ENCODE results near the gene KRT37.

Gene KRT37

DNA sequence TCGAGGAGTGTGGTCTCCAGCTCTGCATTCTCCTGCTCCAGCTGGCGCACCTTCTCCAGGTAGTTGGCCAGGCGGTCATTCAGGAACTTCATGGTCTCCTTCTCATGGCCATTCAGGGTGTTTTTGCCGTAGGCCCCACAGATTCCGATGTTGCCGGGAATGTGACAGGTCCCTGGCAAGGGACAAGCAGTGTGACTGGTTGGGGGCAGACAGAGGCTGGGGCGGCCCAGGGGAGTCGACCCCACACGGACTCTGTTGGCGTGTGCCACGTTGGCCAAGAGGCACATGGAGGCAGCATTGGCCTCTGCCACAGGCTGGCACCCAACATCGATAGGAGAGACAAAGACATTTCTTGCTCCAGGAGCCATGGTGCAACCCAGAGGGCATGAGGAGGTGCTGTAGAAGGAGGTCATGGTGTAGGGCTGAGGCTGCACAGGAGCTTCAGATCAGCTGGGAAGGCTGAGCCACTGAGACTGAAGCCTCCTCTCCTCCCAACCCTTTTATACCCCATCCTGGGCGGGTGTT lies at the start of gene KRT37:
KRT37 (minus strand) TSS at position 475 of the 525 bp plus-strand sequence; CDS start at position 413, 62 bp downstream.
- DNase-seq (ENCODE audit: extremely low read depth in 1 of 2, low read depth in 1 of 2): no peak

DNA sequence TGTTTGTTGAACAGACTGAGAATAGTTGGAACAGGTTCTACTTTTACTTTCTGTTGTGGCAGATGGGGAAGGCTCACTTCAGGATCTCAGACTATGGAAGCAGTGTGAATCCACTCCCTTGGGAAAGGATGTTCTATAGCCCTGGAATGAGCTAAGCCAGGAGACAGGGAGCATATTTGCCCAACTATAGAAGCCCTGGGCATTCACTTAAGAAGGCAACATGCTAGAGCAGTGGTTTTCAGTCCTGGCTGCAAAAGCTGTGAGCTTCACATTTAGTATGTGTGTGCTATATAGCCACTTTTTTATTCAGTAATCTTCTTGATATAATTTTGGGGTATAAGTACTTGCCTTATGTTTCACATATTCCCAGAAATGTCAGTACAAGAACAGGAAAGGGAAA lies 44.0 kb upstream of the KRT37 start:
- no peak for DNase-seq (ENCODE audit: extremely low read depth in 1 of 2, low read depth in 1 of 2)

DNA sequence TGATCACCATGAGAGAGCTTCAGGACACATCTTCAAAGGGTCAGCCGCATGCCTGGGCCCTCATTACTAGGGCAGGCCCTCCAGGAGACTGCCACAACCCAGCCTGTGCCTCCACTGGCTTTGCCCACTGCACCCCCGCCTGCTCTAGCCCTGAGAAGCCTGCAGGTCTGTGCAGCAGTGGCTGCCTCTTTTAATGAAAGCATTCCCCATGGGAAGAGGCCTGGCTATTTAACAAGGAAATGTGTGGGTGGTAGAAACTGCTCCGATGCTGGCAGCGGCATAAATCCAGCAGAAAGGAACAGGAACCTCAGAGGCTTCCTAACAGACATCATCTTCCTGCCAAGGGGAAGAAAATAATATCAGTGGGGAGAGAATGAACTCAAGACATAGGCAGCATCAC lies 43.2 kb upstream of the KRT37 start:
- no peak for DNase-seq (ENCODE audit: extremely low read depth in 1 of 2, low read depth in 1 of 2)

DNA sequence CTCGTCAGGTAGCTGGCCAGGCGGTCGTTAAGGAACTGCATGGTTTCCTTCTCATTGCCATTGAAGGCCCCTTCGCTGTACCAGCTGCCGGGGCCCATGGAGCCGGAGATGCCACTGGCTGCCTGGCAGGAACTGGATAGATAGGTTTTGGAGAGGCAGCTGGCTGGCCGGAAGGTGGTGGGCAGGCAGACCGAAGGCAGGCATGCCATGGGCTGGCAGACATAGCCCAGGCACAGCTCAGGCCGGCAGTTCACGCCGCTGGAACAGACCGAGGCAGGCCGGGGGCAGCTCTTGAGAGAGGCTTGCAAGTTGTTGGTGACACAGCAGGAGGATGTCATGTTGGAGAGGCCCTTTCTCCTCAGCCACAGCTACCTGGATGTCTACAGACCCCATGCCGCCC lies 42.6 kb upstream of the KRT37 start, which contains the start of gene KRT32:
KRT32 (minus strand) TSS at position 399 of the 400 bp plus-strand sequence; CDS start at position 338, 61 bp downstream.
- no peak for DNase-seq (ENCODE audit: extremely low read depth in 1 of 2, low read depth in 1 of 2)

DNA sequence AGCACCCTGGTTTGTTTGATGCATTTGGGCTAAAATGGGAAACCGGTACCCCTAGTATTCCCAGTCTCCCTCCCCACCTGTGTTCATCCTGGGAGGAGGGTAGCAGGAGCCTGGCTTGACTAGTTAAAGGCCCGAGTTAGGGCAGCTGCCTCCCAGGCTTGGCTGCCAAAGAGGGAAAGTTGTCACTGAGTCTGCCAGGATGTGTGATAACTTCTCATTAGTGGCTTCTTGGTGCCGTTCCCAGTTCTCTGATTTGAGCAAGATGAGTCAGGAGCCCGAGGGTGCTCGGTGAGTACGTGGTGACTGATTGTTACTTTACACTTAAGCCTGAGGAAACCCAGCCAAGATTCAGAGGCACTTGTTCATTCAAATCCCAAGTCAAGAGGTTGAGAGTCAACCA lies 40.3 kb upstream of the KRT37 start:
- DNase-seq (ENCODE audit: extremely low read depth in 1 of 2, low read depth in 1 of 2): no peak

DNA sequence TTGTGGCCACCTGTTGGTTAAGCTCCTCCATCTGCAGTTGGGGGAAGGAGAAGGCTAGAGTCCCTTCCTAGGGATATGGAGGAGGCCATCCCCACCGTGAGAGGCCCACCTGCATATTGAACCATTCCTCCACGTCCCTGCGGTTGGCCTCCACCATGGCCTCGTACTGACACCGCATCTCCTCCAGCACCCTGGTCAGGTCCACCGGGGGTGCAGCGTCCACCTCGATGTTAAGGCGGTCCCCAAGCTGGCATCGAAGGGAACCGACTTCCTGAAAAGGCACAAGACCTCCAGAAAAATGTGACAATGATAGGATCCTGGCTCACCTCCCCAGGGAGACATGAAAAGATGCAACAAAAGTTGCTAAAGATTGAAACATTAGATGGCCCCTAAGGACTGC lies 39.8 kb upstream of the KRT37 start:
- no peak for DNase-seq (ENCODE audit: extremely low read depth in 1 of 2, low read depth in 1 of 2)

DNA sequence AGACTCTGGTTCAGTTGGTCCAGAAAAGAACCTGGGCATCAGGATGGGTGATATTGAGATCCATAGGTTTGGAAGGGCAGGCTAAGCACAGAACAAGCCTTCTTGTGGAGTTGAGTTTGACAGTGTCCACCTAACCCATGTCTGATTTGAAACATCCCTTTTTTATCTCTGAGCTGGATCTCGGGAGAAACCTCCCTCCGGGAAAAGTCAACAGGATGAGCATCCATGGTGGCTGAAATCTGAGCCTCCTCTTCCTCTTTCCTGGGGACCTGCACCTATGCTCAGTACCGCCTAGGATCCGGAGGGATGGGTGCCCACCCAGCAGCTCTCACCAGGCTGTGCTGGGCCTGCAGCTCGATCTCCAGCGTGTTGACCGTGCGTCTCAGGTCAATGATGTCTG lies 39.4 kb upstream of the KRT37 start:
- no peak for DNase-seq (ENCODE audit: extremely low read depth in 1 of 2, low read depth in 1 of 2)

DNA sequence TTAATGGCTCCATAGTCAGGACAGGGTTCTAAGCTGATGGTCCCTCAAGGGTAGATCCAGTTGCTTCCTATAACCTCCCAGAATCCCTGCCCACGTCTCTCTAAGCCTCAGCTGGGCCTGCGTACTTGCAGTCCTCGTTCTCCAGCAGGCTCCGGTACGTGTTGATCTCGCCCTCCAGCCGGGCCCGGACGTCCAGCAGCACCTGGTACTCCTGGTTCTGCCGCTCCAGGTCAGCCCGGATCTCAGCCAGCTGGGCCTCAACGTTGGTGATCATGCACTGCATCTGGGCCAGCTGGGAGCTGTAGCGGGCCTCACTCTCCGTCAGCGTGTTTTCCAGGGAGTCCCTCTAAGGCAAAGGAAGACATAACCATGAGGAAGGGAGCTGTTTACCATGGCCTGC lies 38.3 kb upstream of the KRT37 start:
- DNase-seq (ENCODE audit: extremely low read depth in 1 of 2, low read depth in 1 of 2): no peak

DNA sequence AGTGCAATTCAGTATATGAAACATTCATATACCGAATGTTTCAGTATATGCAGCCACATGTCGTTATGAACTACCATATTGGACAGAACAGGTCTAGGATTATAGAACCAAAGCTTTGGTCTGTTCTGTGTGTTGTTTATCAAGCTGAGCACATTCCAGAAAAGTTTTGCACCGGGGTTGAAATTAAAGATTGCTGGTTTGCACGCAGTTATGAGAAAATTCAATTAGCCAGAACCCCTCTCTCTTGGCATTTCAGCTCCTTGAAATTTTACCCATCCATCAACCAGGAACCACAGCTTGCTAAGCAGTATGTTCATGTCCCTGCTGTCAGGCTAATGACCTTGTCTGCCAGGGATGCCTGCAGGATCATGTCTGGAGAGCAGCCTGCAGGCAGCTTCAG lies 33.3 kb upstream of the KRT37 start:
- DNase-seq (ENCODE audit: extremely low read depth in 1 of 2, low read depth in 1 of 2): no peak

DNA sequence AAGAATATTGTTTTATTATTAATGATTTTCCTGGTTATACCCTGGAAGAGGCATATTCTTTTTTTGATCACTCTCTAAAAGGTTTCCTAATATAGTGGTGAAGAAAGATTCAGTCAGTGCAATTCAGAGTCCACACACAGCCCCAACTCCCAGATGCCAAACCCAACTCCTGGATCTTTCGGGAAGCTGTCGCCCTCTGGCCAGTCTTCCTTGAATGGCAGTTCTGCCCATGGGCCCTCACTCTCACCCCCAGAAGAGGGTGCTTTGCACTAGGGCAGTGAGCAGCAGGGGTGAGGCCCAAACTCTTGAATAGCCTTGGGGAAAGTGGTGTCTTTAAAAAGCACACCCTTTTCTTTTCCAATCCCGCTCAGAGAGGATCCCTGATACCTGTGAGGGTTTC lies 31.8 kb upstream of the KRT37 start:
- DNase-seq (ENCODE audit: extremely low read depth in 1 of 2, low read depth in 1 of 2): no peak

DNA sequence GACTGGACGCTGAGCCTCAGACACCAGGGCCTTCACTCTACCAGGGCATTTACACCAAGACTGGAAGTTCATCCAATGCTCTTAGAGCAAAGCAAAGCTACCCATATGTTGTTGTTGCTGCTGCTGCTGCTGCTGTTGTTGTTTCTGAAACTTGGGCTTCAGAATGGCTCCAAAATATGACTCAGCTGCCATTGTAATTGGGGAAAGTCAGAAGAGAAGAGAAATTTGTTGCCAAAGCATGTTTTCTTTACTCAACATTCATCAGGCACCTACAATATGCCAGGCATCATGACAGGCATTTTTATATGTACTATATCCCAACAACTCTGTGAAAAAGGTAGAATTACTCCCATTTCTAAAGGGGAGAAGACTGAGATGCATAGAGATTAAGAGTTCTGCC lies 30.9 kb upstream of the KRT37 start:
- DNase-seq (ENCODE audit: extremely low read depth in 1 of 2, low read depth in 1 of 2): no peak

DNA sequence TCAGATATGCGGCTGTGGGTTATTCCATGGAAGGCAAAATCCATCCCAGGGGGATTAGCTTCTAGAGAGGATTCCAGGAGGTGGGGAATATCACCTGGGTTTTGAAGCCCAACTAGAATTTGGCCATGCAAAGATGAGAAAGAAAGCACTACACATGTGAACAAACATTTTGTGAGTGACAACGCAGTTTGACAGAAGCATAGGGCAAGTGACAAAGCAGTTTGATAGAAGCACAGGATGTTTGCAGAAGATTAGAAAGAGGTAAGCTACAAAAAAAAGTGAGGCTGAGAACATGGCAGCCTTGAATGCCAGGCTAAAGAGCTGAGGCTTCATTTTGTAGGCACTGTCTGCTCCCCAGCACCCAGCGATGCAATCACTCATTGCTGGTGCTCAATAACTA lies 28.7 kb upstream of the KRT37 start:
- DNase-seq (ENCODE audit: extremely low read depth in 1 of 2, low read depth in 1 of 2): no peak

DNA sequence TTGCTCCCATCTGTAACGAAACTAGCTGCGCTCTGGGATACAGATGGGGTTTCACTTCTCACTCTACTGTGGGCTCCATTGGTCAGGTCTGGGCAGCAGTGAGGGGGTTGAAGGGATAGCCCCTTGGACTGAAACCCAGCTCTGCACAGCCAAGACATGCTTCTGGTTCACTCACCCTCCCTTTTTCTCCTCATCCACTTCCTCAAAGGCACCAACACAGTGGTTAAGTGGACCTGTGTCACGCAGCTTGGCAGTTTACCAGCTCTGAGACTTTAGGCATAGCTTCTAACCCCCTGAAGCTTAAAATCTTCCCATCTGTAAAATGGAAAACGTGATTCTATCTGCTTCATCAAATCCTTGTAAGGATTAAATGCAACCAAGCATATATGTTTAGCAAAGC lies 27.9 kb upstream of the KRT37 start:
- no peak for DNase-seq (ENCODE audit: extremely low read depth in 1 of 2, low read depth in 1 of 2)

DNA sequence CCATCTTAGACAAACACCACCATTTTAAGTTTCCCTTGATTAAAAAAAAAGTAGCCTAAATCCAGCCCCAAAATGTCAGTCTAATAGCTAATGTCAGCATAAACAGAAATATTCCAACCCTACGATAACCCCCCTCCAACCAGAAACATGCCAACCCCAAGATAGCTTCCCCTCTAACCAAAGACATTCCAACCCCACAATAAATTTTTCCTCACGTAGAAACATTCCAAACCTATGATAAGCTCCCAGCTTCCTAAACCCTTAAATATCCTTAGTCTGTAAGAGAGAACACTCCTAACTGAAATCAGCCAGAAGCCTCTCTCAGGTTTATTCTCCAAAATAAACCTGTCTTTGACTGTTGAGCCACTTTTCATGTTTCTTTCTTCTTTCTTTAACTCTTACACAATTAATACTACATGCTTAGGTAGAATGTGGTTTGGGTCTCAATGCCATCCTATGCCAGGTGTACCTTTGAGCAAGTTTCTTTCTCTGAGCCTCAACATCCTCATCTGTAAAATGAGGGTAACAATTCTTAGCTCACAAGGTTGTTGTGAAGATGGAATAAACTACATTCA lies 26.9 kb upstream of the KRT37 start:
- no peak for DNase-seq (ENCODE audit: extremely low read depth in 1 of 2, low read depth in 1 of 2)

DNA sequence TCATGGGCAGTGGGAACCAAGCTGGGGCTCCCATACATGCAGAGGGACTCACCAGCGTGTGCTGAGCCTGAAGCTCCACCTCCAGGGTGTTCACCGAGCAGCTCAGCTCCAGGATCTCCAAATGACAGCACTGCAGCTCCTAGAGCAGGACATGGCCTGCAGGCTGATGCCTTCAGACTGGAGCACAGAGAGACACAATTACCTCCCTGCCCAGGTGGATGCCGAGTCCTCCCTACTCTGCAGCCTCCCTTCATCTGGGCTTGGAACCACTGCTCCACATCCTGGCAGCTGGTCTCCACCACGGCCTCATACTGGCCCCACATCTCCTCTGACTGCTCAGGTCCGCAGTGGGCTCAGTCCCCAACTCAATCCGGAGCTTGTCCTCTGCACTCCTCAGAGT lies 24.6 kb upstream of the KRT37 start:
- no peak for DNase-seq (ENCODE audit: extremely low read depth in 1 of 2, low read depth in 1 of 2)

DNA sequence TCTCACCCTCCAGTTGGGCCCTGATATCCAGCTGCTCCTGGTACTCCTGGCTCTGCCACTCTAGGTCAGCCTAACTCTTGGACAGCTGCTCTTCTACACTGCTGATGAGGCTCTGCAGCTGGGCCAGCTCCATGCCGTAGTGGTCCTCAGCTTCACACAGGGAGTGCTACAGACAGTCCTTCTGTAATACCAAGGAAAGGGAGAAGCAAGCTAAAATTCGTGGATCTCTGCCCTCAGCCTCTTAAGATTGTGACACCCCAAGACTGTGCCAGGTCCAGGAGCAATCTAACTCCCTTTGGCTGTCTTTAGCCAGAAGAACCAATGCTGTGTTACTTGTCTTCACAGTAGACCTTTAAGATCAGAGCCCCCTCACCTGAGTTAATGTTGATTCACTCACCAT lies 24.1 kb upstream of the KRT37 start:
- no peak for DNase-seq (ENCODE audit: extremely low read depth in 1 of 2, low read depth in 1 of 2)

DNA sequence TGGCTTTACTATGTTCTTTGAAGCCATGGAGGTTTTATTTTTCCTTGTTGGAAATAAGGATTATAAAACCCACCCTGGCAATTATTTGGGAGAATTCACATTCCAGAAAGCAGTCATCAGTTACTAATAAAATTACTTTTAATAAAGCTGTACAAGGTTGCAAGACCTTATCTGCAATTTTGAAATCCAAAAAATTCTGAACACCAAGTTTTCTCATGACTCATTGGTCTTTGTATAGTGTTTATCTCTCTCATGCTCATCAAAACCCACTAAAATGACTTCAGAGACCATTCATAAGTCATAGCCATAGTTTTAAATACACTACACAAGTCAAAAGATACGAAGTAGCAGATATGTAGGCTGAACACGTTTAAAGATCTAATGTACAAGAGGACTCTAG lies 22.4 kb upstream of the KRT37 start:
- DNase-seq (ENCODE audit: extremely low read depth in 1 of 2, low read depth in 1 of 2): no peak

DNA sequence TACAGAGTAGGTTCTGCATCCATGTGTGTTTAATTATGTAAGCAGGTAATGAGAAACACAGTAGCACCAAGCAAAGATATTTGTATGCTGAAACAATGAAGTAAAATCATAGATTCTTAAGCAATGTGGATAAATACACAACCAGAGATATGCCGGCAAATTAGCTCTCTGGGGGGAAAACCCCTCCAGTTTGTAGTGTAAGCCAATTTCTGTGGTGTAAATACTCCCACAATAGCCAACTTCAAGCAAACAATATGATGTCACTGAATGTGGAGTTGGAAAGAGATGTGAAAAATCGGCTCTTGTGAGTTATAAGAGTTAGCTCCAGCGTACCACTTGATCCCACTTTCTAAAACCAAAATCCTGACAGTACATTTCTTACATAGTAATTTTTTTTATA lies 20.3 kb upstream of the KRT37 start:
- no peak for DNase-seq (ENCODE audit: extremely low read depth in 1 of 2, low read depth in 1 of 2)

DNA sequence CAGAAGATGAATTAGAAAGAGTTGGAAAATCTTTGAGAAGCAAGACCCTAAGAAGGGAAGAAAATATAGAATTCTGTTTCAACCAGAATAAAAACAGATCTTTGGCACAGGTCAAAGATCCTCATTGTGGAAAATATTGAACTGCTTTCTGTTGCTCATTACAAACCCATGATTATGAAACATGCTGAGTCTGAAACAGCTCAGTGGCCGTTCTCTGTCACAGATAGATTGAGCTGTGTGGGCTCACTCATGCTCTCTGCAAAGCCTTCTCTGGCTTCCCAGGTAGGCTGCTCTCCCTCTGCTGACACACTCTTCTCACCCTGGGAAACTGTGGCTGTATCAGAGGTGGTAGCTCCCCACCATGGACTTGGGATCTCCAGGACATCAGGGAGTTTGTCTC lies 19.8 kb upstream of the KRT37 start:
- DNase-seq (ENCODE audit: extremely low read depth in 1 of 2, low read depth in 1 of 2): no peak

DNA sequence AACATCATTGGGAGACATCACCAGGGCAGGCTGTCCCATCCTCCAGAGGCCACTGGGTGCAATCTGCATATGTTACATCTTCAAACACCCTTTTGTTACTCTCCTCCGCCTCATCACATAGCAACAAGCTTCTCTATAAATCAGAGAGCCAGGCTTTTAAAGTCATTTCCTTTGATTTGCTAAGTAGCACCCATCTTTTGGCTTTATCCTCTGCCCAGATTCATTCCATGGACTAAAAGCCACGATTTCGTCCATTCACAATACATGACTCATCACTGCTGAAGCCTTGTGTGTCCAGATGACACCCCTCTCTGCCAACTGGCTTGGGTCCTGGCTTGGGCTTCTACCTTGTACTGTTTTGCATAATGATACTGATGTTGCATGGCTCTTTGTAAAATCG lies 18.4 kb upstream of the KRT37 start:
- DNase-seq (ENCODE audit: extremely low read depth in 1 of 2, low read depth in 1 of 2): no peak

DNA sequence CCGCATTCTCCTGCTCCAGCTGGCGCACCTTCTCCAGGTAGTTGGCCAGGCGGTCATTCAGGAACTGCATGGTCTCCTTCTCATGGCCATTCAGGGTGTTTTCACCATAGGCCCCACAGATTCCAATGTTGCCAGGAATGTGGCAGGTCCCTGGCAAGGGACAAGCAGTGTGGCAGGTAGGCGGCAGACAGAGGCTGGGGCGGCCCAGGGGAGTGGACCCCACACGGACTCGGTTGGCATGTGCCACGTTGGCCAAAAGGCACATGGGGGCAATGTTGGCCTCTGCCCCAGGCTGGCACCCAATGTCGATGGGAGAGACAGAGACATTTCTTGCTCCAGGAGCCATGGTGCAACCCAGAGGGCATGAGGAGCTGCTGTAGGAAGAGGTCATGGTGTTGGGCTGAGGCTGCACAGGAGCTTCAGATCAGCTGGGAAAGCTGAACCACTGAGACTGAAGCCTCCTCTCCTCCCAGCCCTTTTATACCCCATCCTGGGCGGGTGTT lies 16.2 kb upstream of the KRT37 start, which contains the start of gene KRT38:
KRT38 (minus strand) TSS at position 453 of the 503 bp plus-strand sequence; CDS start at position 391, 62 bp downstream.
- no peak for DNase-seq (ENCODE audit: extremely low read depth in 1 of 2, low read depth in 1 of 2)

DNA sequence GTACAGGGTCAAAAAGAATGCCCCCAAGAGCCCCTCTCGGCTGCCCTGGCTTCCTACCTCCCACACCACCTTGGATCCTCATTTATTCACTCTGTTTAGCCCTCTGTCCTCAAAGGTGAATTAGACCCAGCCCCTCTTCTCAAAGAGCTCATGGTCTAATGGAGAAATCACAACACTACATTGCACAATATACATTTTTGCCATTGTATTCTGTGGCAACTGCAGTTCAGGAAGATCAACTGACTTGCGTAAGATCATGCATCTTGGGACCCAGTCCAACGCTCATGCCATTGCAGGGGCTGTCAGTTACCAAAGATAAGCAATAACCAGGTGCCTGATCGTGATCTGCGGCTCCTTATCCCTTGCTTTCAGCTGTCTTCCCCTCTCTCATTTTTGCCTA lies 15.0 kb upstream of the KRT37 start:
- no peak for DNase-seq (ENCODE audit: extremely low read depth in 1 of 2, low read depth in 1 of 2)

DNA sequence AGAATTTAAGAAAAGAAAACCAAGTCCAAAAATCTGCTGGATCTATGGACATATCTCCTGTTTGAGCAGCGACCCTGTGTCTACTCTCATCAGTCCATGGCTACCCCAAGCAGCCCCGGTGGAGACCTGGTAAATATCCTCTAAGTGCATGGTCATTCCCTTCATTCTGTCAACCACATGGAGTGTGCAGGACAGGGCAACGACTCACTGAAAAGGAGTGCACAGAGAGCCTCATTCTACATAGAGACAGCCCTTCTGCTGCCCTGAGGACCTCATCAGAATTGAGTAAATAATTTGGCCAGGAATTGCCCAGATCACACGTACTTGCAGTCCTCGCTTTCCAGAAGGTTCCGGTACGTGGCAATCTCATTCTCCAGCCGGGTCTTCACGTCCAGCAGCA lies 13.4 kb upstream of the KRT37 start:
- DNase-seq (ENCODE audit: extremely low read depth in 1 of 2, low read depth in 1 of 2): no peak

Measured in stimulated activated CD8-positive, alpha-beta memory T cell treated with anti-CD3 and anti-CD28 coated beads, Interleukin-7, amount 100 ng/mL, for 48 hours (primary cell).